Stomach (tissue), 9 donors: ENCODE results near the gene FKBP1B. TPM values are rescaled to one million over a fixed set of nuclear protein-coding genes. Genes with fewer than 3 reads are reported as not detected.
A peak's percentile ranks its signal among the peaks of the same experiment; 100 is the strongest.

Source experiments
- DNase-seq, 2 donors: peaks; one replicate each; pipeline versions ENCODE4 v3.0.0 to v3.0.0-alpha.2; 2013 to 2019
- H3K27ac ChIP-seq, 5 donors: fragments of 200-600 bp in 4 of 5; sonication (generic) in 4 of 5; one replicate each; pipeline ENCODE4 v1.5.1; 2013 to 2019; ENCODE audit warnings: mild to moderate bottlenecking in 1 of 5, moderate library complexity in 1 of 5
- H3K27me3 ChIP-seq, 3 donors: fragments of 200-600 bp; sonication (generic); one replicate each; pipeline ENCODE4 v1.5.1; 2017 to 2019; ENCODE audit warnings: mixed run types in 1 of 3
- H3K36me3 ChIP-seq, 4 donors: fragments of 200-600 bp; sonication (generic); 1 replicate in 3 of 4; 2 replicates in 1 of 4; pipeline ENCODE4 v1.5.1; 2016 to 2019
- H3K4me1 ChIP-seq, 4 donors: fragments of 200-600 bp; sonication (generic); one replicate each; pipeline ENCODE4 v1.5.1; 2016 to 2019
- H3K4me3 ChIP-seq, 4 donors: fragments of 200-600 bp; sonication (generic) in 3 of 4; one replicate each; pipeline ENCODE4 v1.5.1; 2016 to 2019; ENCODE audit warnings: mild to moderate bottlenecking in 1 of 4
- H3K9me3 ChIP-seq, 4 donors: fragments of 200-600 bp; sonication (generic); one replicate each; pipeline ENCODE4 v1.5.1; 2016 to 2019
- EP300 ChIP-seq: sonication (generic); formaldehyde crosslinking; IDR thresholded peaks from one replicate; pipeline ENCODE4 v1.6.1; 2017; ENCODE audit warnings: antibody characterized with exemption
- POLR2A ChIP-seq, 4 donors: fragments of 450-650 bp; IDR thresholded peaks; one replicate each; pipeline ENCODE4 v1.6.1; 2016; ENCODE audit warnings: antibody characterized with exemption in 4 of 4, control low read depth in 2 of 4, mild to moderate bottlenecking in 1 of 4, moderate library complexity in 1 of 4
- POLR2AphosphoS5 ChIP-seq, 3 donors: sonication (generic); formaldehyde crosslinking; IDR thresholded peaks; one replicate each; pipeline ENCODE4 v1.6.1; 2016; ENCODE audit warnings: antibody characterized with exemption in 3 of 3
- WGBS, 5 donors: extraction: QIAGEN DNeasy Blood & Tissue Kit in 3 of 5; methylation state at CpG; one replicate each; pipeline versions ENCODE4 v1.1.5 to v1.1.7; 2013 to 2018; 5-methylcytosine and 5-hydroxymethylcytosine counted together
- intact Hi-C: fragments of 100-400 bp; cut with DNase I; formaldehyde crosslinking; loops from one replicate; pipeline ENCODE4 v1.15.1; 2023; ENCODE audit warnings: low total_unique reads
- polyA plus RNA-seq, 3 donors: library from polyadenylated mRNA; stranded (reverse); fragments of 200-250 nt; gene quantifications; one replicate each; pipeline ENCODE4 v1.2.3, GENCODE V29; 2013
- total RNA-seq, 5 donors: library from RNA; depleted of rRNA; stranded (reverse); fragments of >200 nt; gene quantifications; one replicate each; pipeline versions ENCODE4 v1.1.0 to v1.2.3, GENCODE V29; 2014 to 2016
- TF ChIP-seq, protein P1 (sequence below), 7 experiments: fragments of 450-650 bp in 4 of 7; fragments of 200-600 bp in 3 of 7; sonication (generic) in 3 of 7; IDR thresholded peaks; one replicate each; pipeline ENCODE4 v1.5.1; 2016 to 2019; ENCODE audit warnings: antibody characterized with exemption in 7 of 7, control low read depth in 2 of 7, mild to moderate bottlenecking in 1 of 7
- donor health status: healthy with polysubstance abuse.
- donor health status: Bipolar disorder and iron deficiency.
- donor health status: healthy.

FKBP1B gene
- total and polyA plus RNA-seq, 8 donors, result 1.3 to 34.3 (median 13.6) TPM; not detected in 1

GRCh38 chr2:24072259-24072658 lies 22.7 kb downstream of the FKBP1B start:
- intact Hi-C loops, result loop anchor here (10.0 kb wide), 1 partner anchor 147 kb away; the partner anchor contains the start of gene ATAD2B
- Histone ChIP-seq H3K4me3 (no peak overlapping the region), H3K36me3 (peaks cover 22 to 73% (median 66%) of the 10 kb centered on the region in 4 donors), H3K27ac (no peak overlapping the region), H3K27me3 (no peaks in the 10 kb centered on the region), H3K9me3 (no peaks in the 10 kb centered on the region), H3K4me1 (peaks cover 11 to 28% (median 22%) of the 10 kb centered on the region in 4 donors)
- DNase-seq, result no peak
- 87 to 94% (median 91%) methylated on average over 4 of the region's 4 CpGs for WGBS, 5 donors
- TF ChIP-seq POLR2AphosphoS5 (IDR thresholded peaks at IDR 0.05) (no peak), EP300 (no peak), POLR2A (IDR thresholded peaks at IDR 0.05) (no peak)
- TF ChIP-seq, protein P1, sequence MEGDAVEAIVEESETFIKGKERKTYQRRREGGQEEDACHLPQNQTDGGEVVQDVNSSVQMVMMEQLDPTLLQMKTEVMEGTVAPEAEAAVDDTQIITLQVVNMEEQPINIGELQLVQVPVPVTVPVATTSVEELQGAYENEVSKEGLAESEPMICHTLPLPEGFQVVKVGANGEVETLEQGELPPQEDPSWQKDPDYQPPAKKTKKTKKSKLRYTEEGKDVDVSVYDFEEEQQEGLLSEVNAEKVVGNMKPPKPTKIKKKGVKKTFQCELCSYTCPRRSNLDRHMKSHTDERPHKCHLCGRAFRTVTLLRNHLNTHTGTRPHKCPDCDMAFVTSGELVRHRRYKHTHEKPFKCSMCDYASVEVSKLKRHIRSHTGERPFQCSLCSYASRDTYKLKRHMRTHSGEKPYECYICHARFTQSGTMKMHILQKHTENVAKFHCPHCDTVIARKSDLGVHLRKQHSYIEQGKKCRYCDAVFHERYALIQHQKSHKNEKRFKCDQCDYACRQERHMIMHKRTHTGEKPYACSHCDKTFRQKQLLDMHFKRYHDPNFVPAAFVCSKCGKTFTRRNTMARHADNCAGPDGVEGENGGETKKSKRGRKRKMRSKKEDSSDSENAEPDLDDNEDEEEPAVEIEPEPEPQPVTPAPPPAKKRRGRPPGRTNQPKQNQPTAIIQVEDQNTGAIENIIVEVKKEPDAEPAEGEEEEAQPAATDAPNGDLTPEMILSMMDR (IDR thresholded peaks at IDR 0.05), result no peak

- no peak for DNase-seq
- Histone ChIP-seq H3K4me3 (no peak overlapping the region), H3K27ac (no peak overlapping the region), H3K4me1 (peaks cover 17 to 37% (median 31%) of the 10 kb centered on the region in 4 donors), H3K27me3 (no peaks in the 10 kb centered on the region), H3K9me3 (no peaks in the 10 kb centered on the region), H3K36me3 (peaks cover 10 to 60% (median 52%) of the 10 kb centered on the region in 4 donors)
- TF ChIP-seq EP300, result no peak
- no peak for TF ChIP-seq POLR2A (IDR thresholded peaks at IDR 0.05)
- TF ChIP-seq POLR2AphosphoS5 (IDR thresholded peaks at IDR 0.05), result no peak
- TF ChIP-seq, protein P1 (IDR thresholded peaks at IDR 0.05), result no peak
- WGBS, 5 donors, result 79 to 90% (median 87%) methylated on average over 6 of the region's 6 CpGs
- intact Hi-C loops, result loop anchor here (10.0 kb wide), 1 partner anchor 149 kb away; the partner anchor contains the start of gene ATAD2B
Observed at GRCh38 chr2:24073816-24074215, 24.3 kb downstream of the FKBP1B start.

GRCh38 chr2:24075259-24075658 lies 25.7 kb downstream of the FKBP1B start:
- intact Hi-C loops, result loop anchor here (10.0 kb wide), 1 partner anchor 150 kb away; the partner anchor contains the start of gene ATAD2B

GRCh38 chr2:24075915-24076848 lies 26.6 kb downstream of the FKBP1B start, which contains the start of gene SF3B6:
TSS of gene SF3B6 (minus strand) at chr2:24076326. CDS start at chr2:24076229, 97 bp downstream.
- peaks cover 17 to 35% (median 32%) of the 10 kb centered on the region in 4 donors for H3K4me1 ChIP-seq
- intact Hi-C loops, result loop anchor here (10.0 kb wide), 1 partner anchor 151 kb away; the partner anchor contains the start of gene ATAD2B
- H3K27ac ChIP-seq, result peak within 1 kb of the TSS; percentile 73 to 95 (median 94)
- no peaks in the 10 kb centered on the region for H3K27me3 ChIP-seq
- TF ChIP-seq POLR2AphosphoS5 (IDR thresholded peaks at IDR 0.05) (peak; percentile 84 to 96 (median 88)), EP300 (no peak), POLR2A (IDR thresholded peaks at IDR 0.05) (no peak)
- TF ChIP-seq, protein P1 (IDR thresholded peaks at IDR 0.05), result peak in 1 of 7 experiments; percentile 15
- H3K36me3 ChIP-seq, result peaks cover 4 to 60% (median 50%) of the 10 kb centered on the region in 4 donors
- H3K9me3 ChIP-seq, result no peaks in the 10 kb centered on the region
- peak within 1 kb of the TSS; percentile 73 to 90 (median 80) for H3K4me3 ChIP-seq
- 0 to 1% (median 1%) methylated on average over 23 to 64 of the region's 64 CpGs for WGBS, 5 donors
- DNase-seq, result peak; percentile 100

More at GRCh38 chr2:24075259-24075658, 25.7 kb downstream of the FKBP1B start:
- Histone ChIP-seq H3K36me3 (peaks cover 5 to 60% (median 50%) of the 10 kb centered on the region in 4 donors), H3K27ac (peak overlapping the region in 4 of 5 donors; percentile 90 to 95 (median 94)), H3K4me3 (peak overlapping the region; percentile 73 to 90 (median 80)), H3K4me1 (peaks cover 17 to 37% (median 31%) of the 10 kb centered on the region in 4 donors), H3K9me3 (no peaks in the 10 kb centered on the region), H3K27me3 (no peaks in the 10 kb centered on the region)
- WGBS, 5 donors, result 50 to 57% (median 52%) methylated on average over 5 of the region's 5 CpGs
- TF ChIP-seq EP300, result no peak
- TF ChIP-seq POLR2A (IDR thresholded peaks at IDR 0.05), result no peak
- no peak for TF ChIP-seq POLR2AphosphoS5 (IDR thresholded peaks at IDR 0.05)
- TF ChIP-seq, protein P1 (IDR thresholded peaks at IDR 0.05), result no peak
- DNase-seq, result no peak
